WTC11 (cell line): ENCODE results near the gene IPO4. TPM values are rescaled to one million over a fixed set of nuclear protein-coding genes. Genes with fewer than 3 reads are reported as not detected.
"Not testable (repeated sequence)": the region's sequence is repeated elsewhere in the genome, so short reads cannot be mapped to it uniquely, and the experiment has no call there.

ENCODE experiments used
- ATAC-seq: fragments of 200-7000 bp; cut with Tn5 transposase; 2 replicates; pipeline ENCODE4 v1.10.0; 2021; ENCODE audit warnings: mild to moderate bottlenecking, moderate library complexity
- CTCF ChIA-PET: fragments of 300-600 bp; sonication (Branson Sonifier 250); formaldehyde crosslinking; loops from one replicate; lab custom pipeline; 2021; ENCODE audit warnings: antibody characterized with exemption; lab: Charles Lee
- POLR2A ChIA-PET: fragments of 350-600 bp; sonication (Branson Sonifier 250); formaldehyde crosslinking; loops from one replicate; lab custom pipeline; 2021; ENCODE audit warnings: antibody characterized with exemption; lab: Charles Lee
- DNase-seq: peaks from one replicate; pipeline ENCODE4 v3.0.0; 2021; ENCODE audit warnings: low spot score
- H3K27ac Mint-ChIP-seq: 2 replicates; pipeline ENCODE4 v1.8.0; 2021; ENCODE audit warnings: mixed read lengths
- H3K27me3 Mint-ChIP-seq: 2 replicates; pipeline ENCODE4 v1.8.0; 2021; ENCODE audit warnings: low read depth, mild to moderate bottlenecking, moderate library complexity, mixed read lengths
- H3K36me3 Mint-ChIP-seq: 2 replicates; pipeline ENCODE4 v1.8.0; 2021; ENCODE audit warnings: mixed read lengths
- H3K4me1 Mint-ChIP-seq: 2 replicates; pipeline ENCODE4 v1.8.0; 2022; ENCODE audit warnings: mixed read lengths
- H3K4me3 Mint-ChIP-seq: 2 replicates; pipeline ENCODE4 v1.8.0; 2021; ENCODE audit warnings: mild to moderate bottlenecking, moderate library complexity, mixed read lengths
- H3K9me3 Mint-ChIP-seq: 2 replicates; pipeline ENCODE4 v1.8.0; 2021; ENCODE audit warnings: mixed read lengths
- ATF6 ChIP-seq: sonication (generic); formaldehyde crosslinking; IDR thresholded peaks from 2 replicates; pipeline ENCODE4 v1.8.1; 2023; ENCODE audit warnings: mild to moderate bottlenecking, missing genetic modification reagents
- GRHL2 ChIP-seq: fragments of 250-450 bp; sonication (Bioruptor Pico); IDR thresholded peaks from 2 replicates; pipeline ENCODE4 v1.8.0; 2022; ENCODE audit warnings: mild to moderate bottlenecking, moderate library complexity; ENCODE audit not compliant: insufficient replicate concordance, severe bottlenecking
- IRF1 ChIP-seq: sonication (generic); formaldehyde crosslinking; IDR thresholded peaks from 2 replicates; pipeline ENCODE4 v1.8.0; 2023; ENCODE audit warnings: missing genetic modification reagents
- KAT7 ChIP-seq: sonication (generic); formaldehyde crosslinking; IDR thresholded peaks from 2 replicates; pipeline ENCODE4 v1.8.1; 2023; ENCODE audit warnings: missing genetic modification reagents, mild to moderate bottlenecking, borderline replicate concordance
- NFE2L1 ChIP-seq: sonication (generic); formaldehyde crosslinking; IDR thresholded peaks from 2 replicates; pipeline ENCODE4 v1.8.1; 2023; ENCODE audit warnings: missing genetic modification reagents
- NFYB ChIP-seq: sonication (generic); formaldehyde crosslinking; conservative IDR thresholded peaks from 2 replicates; pipeline ENCODE4 v1.8.0; 2022; ENCODE audit warnings: low read depth, missing genetic modification reagents
- NR3C1 ChIP-seq: sonication (generic); formaldehyde crosslinking; conservative IDR thresholded peaks from 2 replicates; pipeline ENCODE4 v1.8.1; 2023; ENCODE audit warnings: low read depth, mild to moderate bottlenecking, missing genetic modification reagents
- PRRX2 ChIP-seq: fragments of 250-450 bp; sonication (Bioruptor Pico); IDR thresholded peaks from 2 replicates; pipeline ENCODE4 v1.8.0; 2021; ENCODE audit warnings: mild to moderate bottlenecking
- TCF7 ChIP-seq: sonication (generic); formaldehyde crosslinking; IDR thresholded peaks from 2 replicates; pipeline ENCODE4 v1.8.0; 2022; ENCODE audit warnings: mild to moderate bottlenecking, low read depth, missing genetic modification reagents, moderate library complexity
- ZNF121 ChIP-seq: sonication (generic); formaldehyde crosslinking; IDR thresholded peaks from 2 replicates; pipeline ENCODE4 v1.8.0; 2023; ENCODE audit warnings: missing genetic modification reagents
- ZNF138 ChIP-seq: sonication (generic); formaldehyde crosslinking; conservative IDR thresholded peaks from 2 replicates; pipeline ENCODE4 v1.8.1; 2022; ENCODE audit warnings: mild to moderate bottlenecking, moderate library complexity, missing genetic modification reagents
- ZNF232 ChIP-seq: sonication (generic); formaldehyde crosslinking; IDR thresholded peaks from 2 replicates; pipeline ENCODE4 v1.8.0; 2022; ENCODE audit warnings: mild to moderate bottlenecking, missing genetic modification reagents
- ZNF416 ChIP-seq: fragments of 250-450 bp; sonication (Bioruptor Pico); IDR thresholded peaks from 2 replicates; pipeline ENCODE4 v1.9.0; 2021; ENCODE audit warnings: mild to moderate bottlenecking, inconsistent platforms
- total RNA-seq: library from RNA; stranded (reverse); gene quantifications from 3 replicates; pipeline ENCODE4 v1.2.3, GENCODE V29; 2021
- TF ChIP-seq, protein P1 (sequence below): fragments of 250-450 bp; sonication (Bioruptor Pico); IDR thresholded peaks from 2 replicates; pipeline ENCODE4 v1.9.0; 2021; ENCODE audit warnings: mild to moderate bottlenecking
- TF ChIP-seq, protein P2 (sequence below): sonication (generic); formaldehyde crosslinking; IDR thresholded peaks from 2 replicates; pipeline ENCODE4 v1.8.0; 2022; ENCODE audit warnings: mild to moderate bottlenecking, missing genetic modification reagents

The IPO4 gene
- total RNA-seq, 1 experiment from 2014 or later = 128 TPM

DNA sequence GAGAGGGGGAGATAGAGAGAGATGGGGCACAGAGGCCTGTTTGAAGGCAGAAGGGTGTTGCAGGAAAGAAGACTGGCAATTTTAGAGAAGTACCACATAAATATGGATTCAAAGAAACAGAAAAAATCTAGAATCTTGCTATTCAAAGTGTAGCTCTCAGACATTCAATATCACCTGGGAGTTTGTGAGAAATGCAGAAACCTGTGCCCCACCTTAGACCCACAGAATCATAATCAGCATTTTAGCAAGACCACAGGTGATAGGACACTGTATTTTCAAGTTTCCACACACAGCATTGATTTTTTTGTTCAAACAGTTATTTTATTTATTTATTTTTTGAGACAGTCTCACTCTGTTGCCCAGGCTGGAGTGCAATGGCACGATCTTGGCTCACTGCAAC lies 40.3 kb upstream of the IPO4 start:
- Mint-ChIP-seq H3K9me3 (no peaks in the 10 kb centered on the region), H3K4me1 (peaks cover 15% of the 10 kb centered on the region), H3K4me3 (no peak overlapping the region), H3K27me3 (no peaks in the 10 kb centered on the region), H3K36me3 (no peaks in the 10 kb centered on the region; the same call in 1 of the 2 replicates), H3K27ac (no peak overlapping the region)
- TF ChIP-seq GRHL2 = no peak
- ATAC-seq (no peak), DNase-seq (no peak)
- POLR2A ChIA-PET = interaction anchor here (0.7 to 1.0 kb wide), 3 partner anchors 15 to 93 kb away, joined by 3 to 7 read pairs (median 7); partner anchors contain the start of genes CHMP4A, PSME1 and TSSK4
- CTCF ChIA-PET = interaction anchor here (0.7 to 0.8 kb wide), 3 partner anchors 13 to 884 kb away, joined by 3 read pairs; partner anchors contain the start of gene MDP1

GRCh38 chr14:24226473-24226872 lies 37.9 kb upstream of the IPO4 start:
- ATAC-seq (no peak), DNase-seq (no peak)
- no peak overlapping the region for H3K4me3 Mint-ChIP-seq
- H3K9me3 Mint-ChIP-seq = no peaks in the 10 kb centered on the region
- ChIA-PET POLR2A (no interaction called here), CTCF (no interaction called here)
- 0 out of 2 replicates have a peak, but pooled peaks cover 4% of the 10 kb centered on the region for H3K4me1 Mint-ChIP-seq
- no peak overlapping the region for H3K27ac Mint-ChIP-seq
- H3K27me3 Mint-ChIP-seq = no peaks in the 10 kb centered on the region
- H3K36me3 Mint-ChIP-seq = no peaks in the 10 kb centered on the region; the same call in 1 of the 2 replicates
- TF ChIP-seq, protein P1, sequence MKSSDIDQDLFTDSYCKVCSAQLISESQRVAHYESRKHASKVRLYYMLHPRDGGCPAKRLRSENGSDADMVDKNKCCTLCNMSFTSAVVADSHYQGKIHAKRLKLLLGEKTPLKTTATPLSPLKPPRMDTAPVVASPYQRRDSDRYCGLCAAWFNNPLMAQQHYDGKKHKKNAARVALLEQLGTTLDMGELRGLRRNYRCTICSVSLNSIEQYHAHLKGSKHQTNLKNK (CRISPR knock-in tag) = no peak
- TF ChIP-seq ATF6 (CRISPR knock-in tag) (no peak), KAT7 (no peak), NFYB (CRISPR knock-in tag) (no peak), NR3C1 (CRISPR knock-in tag) (no peak), IRF1 (CRISPR knock-in tag) (no peak), ZNF416 (no peak), ZNF121 (CRISPR knock-in tag) (no peak), TCF7 (no peak)
- TF ChIP-seq, protein P2, sequence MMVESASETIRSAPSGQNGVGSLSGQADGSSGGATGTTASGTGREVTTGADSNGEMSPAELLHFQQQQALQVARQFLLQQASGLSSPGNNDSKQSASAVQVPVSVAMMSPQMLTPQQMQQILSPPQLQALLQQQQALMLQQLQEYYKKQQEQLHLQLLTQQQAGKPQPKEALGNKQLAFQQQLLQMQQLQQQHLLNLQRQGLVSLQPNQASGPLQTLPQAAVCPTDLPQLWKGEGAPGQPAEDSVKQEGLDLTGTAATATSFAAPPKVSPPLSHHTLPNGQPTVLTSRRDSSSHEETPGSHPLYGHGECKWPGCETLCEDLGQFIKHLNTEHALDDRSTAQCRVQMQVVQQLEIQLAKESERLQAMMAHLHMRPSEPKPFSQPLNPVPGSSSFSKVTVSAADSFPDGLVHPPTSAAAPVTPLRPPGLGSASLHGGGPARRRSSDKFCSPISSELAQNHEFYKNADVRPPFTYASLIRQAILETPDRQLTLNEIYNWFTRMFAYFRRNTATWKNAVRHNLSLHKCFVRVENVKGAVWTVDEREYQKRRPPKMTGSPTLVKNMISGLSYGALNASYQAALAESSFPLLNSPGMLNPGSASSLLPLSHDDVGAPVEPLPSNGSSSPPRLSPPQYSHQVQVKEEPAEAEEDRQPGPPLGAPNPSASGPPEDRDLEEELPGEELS (CRISPR knock-in tag) = no peak

- ATAC-seq = no peak
- H3K27ac Mint-ChIP-seq = peak overlapping the region; percentile 12; the same call in 1 of the 2 replicates
These were observed 36.0 kb upstream of the IPO4 start for GRCh38 chr14:24224618-24225071.

DNA sequence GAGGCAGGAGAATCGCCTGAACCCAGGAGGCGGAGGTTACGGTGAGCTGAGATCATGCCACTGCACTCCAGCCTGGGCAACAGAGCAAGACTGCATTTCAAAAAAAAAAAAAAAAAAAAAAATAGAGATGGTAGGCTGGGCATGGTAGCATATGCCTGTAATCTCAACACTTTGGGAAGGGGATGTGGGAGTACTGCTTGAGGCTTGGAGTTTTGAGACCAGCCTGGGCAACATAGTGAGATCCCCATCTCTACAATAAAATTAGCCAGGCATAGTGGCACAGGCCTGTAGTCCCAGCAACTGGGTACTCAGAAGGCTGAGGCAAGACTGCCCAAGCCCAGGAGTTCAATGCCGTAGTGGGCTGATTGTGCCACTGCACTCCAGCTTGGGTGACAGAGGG lies 34.4 kb upstream of the IPO4 start:
- H3K27me3 Mint-ChIP-seq, H3K9me3 Mint-ChIP-seq, DNase-seq, ATAC-seq, H3K36me3 Mint-ChIP-seq, H3K4me3 Mint-ChIP-seq, H3K4me1 Mint-ChIP-seq, H3K27ac Mint-ChIP-seq: not testable (repeated sequence)
- POLR2A ChIA-PET = interaction anchor here (0.6 kb wide), 1 partner anchor 72 kb away, joined by 3 read pairs; no protein-coding TSS in a partner anchor
- CTCF ChIA-PET = interaction anchor here (0.6 kb wide), 2 partner anchors 1043 to 1184 kb away, joined by 3 to 4 read pairs; no protein-coding TSS in a partner anchor

More at GRCh38 chr14:24224618-24225071, 36.0 kb upstream of the IPO4 start:
- Mint-ChIP-seq H3K4me1 (no peaks in the 10 kb centered on the region), H3K4me3 (no peak overlapping the region), H3K27me3 (no peaks in the 10 kb centered on the region), H3K9me3 (no peaks in the 10 kb centered on the region), H3K36me3 (no peaks in the 10 kb centered on the region; the same call in 1 of the 2 replicates)
- ChIA-PET CTCF (interaction anchor here (1.1 kb wide), 1 partner anchor 83 kb away, joined by 3 read pairs; the partner anchor contains the start of gene CIDEB), POLR2A (no interaction called here)
- DNase-seq = no peak
- TF ChIP-seq ZNF138 (no peak), NFE2L1 (CRISPR knock-in tag) (no peak), PRRX2 (no peak), ZNF232 (CRISPR knock-in tag) (no peak)
- TF ChIP-seq, all 79 proteins: peak for 0
